Adipose tissue (tissue), 3 donors: ENCODE data around the gene SCYL1. TPM values are rescaled to one million over a fixed set of nuclear protein-coding genes. Genes with fewer than 3 reads are reported as not detected.

Source experiments
- H3K27ac ChIP-seq: one replicate; pipeline ENCODE4 v1.5.1; 2013; ENCODE audit warnings: low read depth, low read length
- WGBS, 3 donors: extraction: QIAGEN DNeasy Blood & Tissue Kit; methylation state at CpG; one replicate each; pipeline ENCODE4 v1.1.7; 2013; 5-methylcytosine and 5-hydroxymethylcytosine counted together
- polyA plus RNA-seq, 3 donors: library from polyadenylated mRNA; stranded (reverse); fragments of 200-250 nt; gene quantifications; one replicate each; pipeline ENCODE4 v1.2.3, GENCODE V29; 2013
- donor health status: healthy with polysubstance abuse.
- donor health status: Bipolar disorder and iron deficiency.
- donor health status: healthy.

Gene SCYL1
- polyA plus RNA-seq, 3 donors: 55.1 to 77.2 (median 63.0) TPM

GRCh38 chr11:65574109-65574810 is 49.4 kb downstream of the SCYL1 start:
- H3K27ac ChIP-seq: peak overlapping the region; percentile 76
- WGBS, 3 donors: 1 to 2% (median 1%) methylated on average over 38 to 66 of the region's 67 CpGs

- WGBS, 3 donors: 14 to 17% (median 17%) methylated on average over 28 of the region's 28 CpGs
- H3K27ac ChIP-seq: peak overlapping the region; percentile 76
These were observed 50.1 kb downstream of the SCYL1 start for GRCh38 chr11:65574811-65575567.

GRCh38 chr11:65575568-65576231 is 50.8 kb downstream of the SCYL1 start, which contains the start of gene EHBP1L1:
Gene EHBP1L1 (plus strand): TSS chr11:65576053. CDS start chr11:65576303, 250 bp downstream.
- H3K27ac ChIP-seq: peak within 1 kb of the TSS; percentile 76
- WGBS, 3 donors: 1 to 2% (median 1%) methylated on average over 28 to 63 of the region's 69 CpGs

GRCh38 chr11:65576232-65576866 is 51.5 kb downstream of the SCYL1 start:
- WGBS, 3 donors: 7 to 26% (median 7%) methylated on average over 24 to 26 of the region's 26 CpGs
- H3K27ac ChIP-seq: peak overlapping the region; percentile 38

GRCh38 chr11:65576867-65577755 is 52.2 kb downstream of the SCYL1 start:
- peak overlapping the region; percentile 38 for H3K27ac ChIP-seq
- 19 to 61% (median 24%) methylated on average over 16 to 18 of the region's 18 CpGs for WGBS, 3 donors

- 40 to 66% (median 41%) methylated on average over 8 of the region's 8 CpGs for WGBS, 3 donors
- peak overlapping the region; percentile 31 for H3K27ac ChIP-seq
These were observed 52.9 kb downstream of the SCYL1 start for GRCh38 chr11:65577756-65578109.

GRCh38 chr11:65578134-65578533 is 53.3 kb downstream of the SCYL1 start:
- H3K27ac ChIP-seq: peak overlapping the region; percentile 31
- 92 to 97% (median 94%) methylated on average over 7 of the region's 7 CpGs for WGBS, 3 donors

- 76 to 87% (median 79%) methylated on average over 3 of the region's 3 CpGs for WGBS, 3 donors
- no peak overlapping the region for H3K27ac ChIP-seq
These were observed 53.8 kb downstream of the SCYL1 start for GRCh38 chr11:65578667-65579066.

GRCh38 chr11:65579291-65579690 is 54.4 kb downstream of the SCYL1 start:
- WGBS, 3 donors: 53 to 98% (median 68%) methylated on average over 4 of the region's 4 CpGs
- H3K27ac ChIP-seq: no peak overlapping the region

- WGBS, 3 donors: 91 to 94% (median 93%) methylated on average over 19 of the region's 19 CpGs
These were observed 55.3 kb downstream of the SCYL1 start for GRCh38 chr11:65580031-65580692.

GRCh38 chr11:65580756-65581155 is 55.9 kb downstream of the SCYL1 start:
- WGBS, 3 donors: 82 to 96% (median 93%) methylated on average over 8 of the region's 8 CpGs
- H3K27ac ChIP-seq: no peak overlapping the region

More at GRCh38 chr11:65580031-65580692, 55.3 kb downstream of the SCYL1 start:
- H3K27ac ChIP-seq: no peak overlapping the region

GRCh38 chr11:65581928-65582327 is 57.0 kb downstream of the SCYL1 start:
- no peak overlapping the region for H3K27ac ChIP-seq
- 79 to 92% (median 89%) methylated on average over 3 of the region's 3 CpGs for WGBS, 3 donors

GRCh38 chr11:65583589-65583988 is 58.7 kb downstream of the SCYL1 start:
- H3K27ac ChIP-seq: no peak overlapping the region
- 90 to 94% (median 90%) methylated on average over 10 of the region's 10 CpGs for WGBS, 3 donors

- H3K27ac ChIP-seq: peak overlapping the region; percentile 23
- 72 to 82% (median 78%) methylated on average over 8 of the region's 8 CpGs for WGBS, 3 donors
These were observed 59.2 kb downstream of the SCYL1 start for GRCh38 chr11:65584106-65584505.

- H3K27ac ChIP-seq: no peak overlapping the region
These were observed 59.9 kb downstream of the SCYL1 start for GRCh38 chr11:65584723-65585171.

GRCh38 chr11:65585396-65586246 is 60.7 kb downstream of the SCYL1 start:
- 57 to 87% (median 81%) methylated on average over 47 to 51 of the region's 51 CpGs for WGBS, 3 donors
- no peak overlapping the region for H3K27ac ChIP-seq

More at GRCh38 chr11:65584723-65585171, 59.9 kb downstream of the SCYL1 start:
- 20 to 88% (median 78%) methylated on average over 35 to 46 of the region's 46 CpGs for WGBS, 3 donors
